IPS-20b (cell line): ENCODE results near the gene SH3BP2.

ENCODE experiments used
- H3K27ac ChIP-seq: one replicate; pipeline ENCODE4 v1.5.1; 2013; ENCODE audit warnings: low read length
- H3K27me3 ChIP-seq: 2 replicates; pipeline ENCODE4 v1.6.1; 2013; ENCODE audit warnings: mild to moderate bottlenecking, low read length, inconsistent platforms; ENCODE audit not compliant: insufficient read depth
- H3K36me3 ChIP-seq: 2 replicates; pipeline ENCODE4 v1.6.1; 2013; ENCODE audit warnings: low read depth, mild to moderate bottlenecking, inconsistent platforms, low read length, moderate library complexity; ENCODE audit not compliant: insufficient read depth
- H3K4me1 ChIP-seq: 2 replicates; pipeline ENCODE4 v1.6.1; 2013; ENCODE audit warnings: mild to moderate bottlenecking, control low read depth, inconsistent platforms, low read length, moderate library complexity; ENCODE audit not compliant: insufficient read depth
- H3K4me3 ChIP-seq: 2 replicates; pipeline ENCODE4 v1.5.1; 2013; ENCODE audit warnings: mild to moderate bottlenecking, low read length, inconsistent platforms
- H3K9ac ChIP-seq: 2 replicates; pipeline ENCODE4 v1.6.1; 2013; ENCODE audit warnings: low read depth, mild to moderate bottlenecking, inconsistent platforms, low read length, moderate library complexity
- H3K9me3 ChIP-seq: 2 replicates; pipeline ENCODE4 v1.6.1; 2013; ENCODE audit warnings: mild to moderate bottlenecking, low read depth, low read length, inconsistent platforms; ENCODE audit not compliant: insufficient read depth

SH3BP2 gene

DNA sequence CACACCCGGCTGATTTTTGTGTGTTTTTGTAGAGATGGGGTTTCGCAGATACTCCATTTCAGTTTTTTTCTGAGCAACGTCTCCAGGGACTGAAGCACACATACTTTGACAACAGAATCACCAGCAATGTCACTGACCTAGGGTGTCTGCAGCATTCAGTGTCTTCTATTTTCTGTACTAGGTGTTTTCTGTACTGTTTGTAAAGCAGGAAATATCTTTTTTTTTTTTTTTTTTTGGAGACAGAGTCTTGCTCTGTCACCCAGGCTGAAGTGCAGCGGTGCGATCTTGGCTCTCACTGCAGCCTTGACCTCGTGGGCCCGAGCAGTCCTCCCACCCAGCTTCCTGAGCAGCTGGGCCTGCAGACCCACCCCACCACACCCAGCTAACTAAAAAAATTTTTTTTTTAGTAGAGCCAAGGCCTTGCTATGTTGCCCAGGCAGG, 59.6 kb downstream of the SH3BP2 start:
- no peaks in the 10 kb centered on the region for H3K9me3 ChIP-seq
- no peak overlapping the region for H3K4me3 ChIP-seq
- no peak overlapping the region for H3K9ac ChIP-seq
- H3K4me1 ChIP-seq: no peaks in the 10 kb centered on the region
- H3K36me3 ChIP-seq: peaks cover 15% of the 10 kb centered on the region; the same call in 1 of the 2 replicates
- H3K27me3 ChIP-seq: no peaks in the 10 kb centered on the region
- no peak overlapping the region for H3K27ac ChIP-seq

DNA sequence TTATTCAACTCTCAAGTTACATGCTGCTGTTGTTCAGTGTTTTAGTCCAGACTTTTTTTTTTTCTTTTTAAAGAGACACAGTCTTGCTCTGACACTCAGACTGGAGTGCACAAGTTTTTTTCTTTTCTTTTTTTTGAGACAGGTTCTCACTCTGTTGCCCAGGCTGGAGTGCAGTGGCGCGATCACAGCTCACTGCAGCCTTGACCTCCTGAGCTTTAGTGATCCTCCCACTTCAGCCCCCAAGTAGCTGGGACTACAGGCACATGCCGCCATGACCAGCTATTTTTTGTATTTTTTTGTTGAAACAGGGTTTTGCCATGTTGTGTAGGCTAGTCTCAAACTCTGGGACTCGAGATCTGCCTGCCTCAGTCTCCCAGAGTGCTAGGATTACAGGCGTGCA, 62.7 kb downstream of the SH3BP2 start:
- Histone ChIP-seq H3K9me3 (no peaks in the 10 kb centered on the region), H3K27ac (no peak overlapping the region), H3K27me3 (no peaks in the 10 kb centered on the region), H3K9ac (no peak overlapping the region), H3K4me3 (no peak overlapping the region), H3K4me1 (peaks cover 8% of the 10 kb centered on the region), H3K36me3 (peaks cover 15% of the 10 kb centered on the region; the same call in 1 of the 2 replicates)

DNA sequence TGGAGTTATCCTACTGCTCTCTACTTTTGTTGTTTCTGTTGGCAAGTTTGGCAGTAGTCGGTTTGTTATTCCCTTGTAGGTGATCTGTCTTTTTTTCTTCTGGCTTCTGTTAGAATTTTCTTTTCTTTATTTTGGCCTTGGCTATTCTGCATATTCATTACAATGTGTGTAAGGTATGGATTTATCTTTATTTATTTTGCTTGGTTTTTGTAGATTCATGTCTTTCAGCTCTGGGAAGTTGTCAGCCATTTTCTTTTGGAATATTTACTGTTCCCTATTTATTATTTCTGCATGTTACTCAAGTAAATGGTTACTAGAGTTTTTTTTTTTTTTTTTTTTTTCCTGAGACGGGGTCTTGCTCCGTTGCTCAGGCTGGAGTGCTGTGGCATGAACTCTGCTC, 63.4 kb downstream of the SH3BP2 start:
- H3K9me3 ChIP-seq: no peaks in the 10 kb centered on the region
- H3K9ac ChIP-seq: no peak overlapping the region
- peaks cover 14% of the 10 kb centered on the region for H3K4me1 ChIP-seq
- H3K27ac ChIP-seq: no peak overlapping the region
- no peak overlapping the region for H3K4me3 ChIP-seq
- H3K27me3 ChIP-seq: no peaks in the 10 kb centered on the region
- H3K36me3 ChIP-seq: peaks cover 15% of the 10 kb centered on the region; the same call in 1 of the 2 replicates

DNA sequence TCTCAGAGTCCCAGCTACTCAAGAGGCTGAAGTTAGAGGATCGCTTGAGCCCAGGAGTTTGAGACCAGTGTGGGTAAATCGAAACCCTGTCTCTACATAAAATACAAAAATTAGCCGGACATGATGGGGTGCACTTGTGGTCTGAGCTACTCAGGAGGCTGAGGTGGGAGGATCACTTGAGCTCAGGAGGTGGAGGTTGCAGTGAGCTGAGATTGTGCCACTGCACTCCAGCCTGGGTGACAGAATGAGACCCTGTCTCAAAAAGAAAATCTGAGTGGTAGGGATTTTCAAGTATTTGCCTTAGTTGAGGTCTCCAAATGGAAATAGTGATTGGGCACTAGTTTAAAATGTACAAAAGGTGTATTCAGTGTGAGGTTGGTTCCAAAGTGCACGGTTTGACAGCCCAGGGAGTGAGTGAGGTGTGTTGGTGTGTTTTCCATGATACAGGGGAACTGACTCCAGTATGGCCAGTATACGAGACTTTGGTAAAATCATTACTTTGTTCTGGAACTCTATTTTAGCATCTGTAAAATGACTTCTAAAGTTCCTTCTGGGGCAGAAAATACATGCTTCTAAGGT, 64.6 kb downstream of the SH3BP2 start:
- peaks cover 15% of the 10 kb centered on the region; the same call in 1 of the 2 replicates for H3K36me3 ChIP-seq
- peaks cover 24% of the 10 kb centered on the region for H3K4me1 ChIP-seq
- no peak overlapping the region for H3K9ac ChIP-seq
- no peak overlapping the region for H3K27ac ChIP-seq
- no peak overlapping the region for H3K4me3 ChIP-seq
- H3K9me3 ChIP-seq: no peaks in the 10 kb centered on the region
- no peaks in the 10 kb centered on the region for H3K27me3 ChIP-seq

DNA sequence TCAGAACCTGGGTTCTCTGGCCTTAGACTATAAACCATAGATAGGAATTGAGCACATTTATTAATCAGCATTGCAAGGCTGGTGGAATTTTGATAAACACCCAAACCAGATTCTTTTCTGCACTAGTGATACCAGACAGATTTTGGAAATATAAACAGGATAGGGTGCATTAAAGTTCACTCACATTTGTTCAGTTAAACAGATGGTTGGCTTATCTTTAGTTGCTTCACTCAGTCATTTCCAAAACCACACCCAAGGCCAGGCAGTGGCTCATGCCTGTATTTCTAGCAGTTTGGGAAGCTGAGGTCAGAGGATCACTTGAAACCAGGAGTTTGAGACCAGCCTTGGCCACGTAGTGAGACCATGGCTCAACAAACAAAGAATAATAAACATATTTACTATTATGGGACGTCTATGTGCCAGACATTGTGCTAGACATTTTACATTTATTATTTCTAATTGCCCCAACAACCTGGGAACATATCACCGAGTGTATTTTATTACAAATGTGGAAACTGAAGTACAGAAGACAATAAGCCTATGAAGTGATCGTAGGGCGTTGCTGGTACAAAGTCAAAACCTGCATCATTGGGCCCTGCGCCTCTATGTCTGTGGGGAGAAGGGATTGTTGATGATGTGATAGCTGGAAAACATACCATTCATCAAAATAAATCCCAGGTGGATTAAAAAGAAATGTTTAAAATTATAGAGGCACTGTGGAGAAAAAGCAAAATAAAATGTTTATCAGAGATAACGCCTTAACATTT, 65.7 kb downstream of the SH3BP2 start:
- Histone ChIP-seq H3K4me1 (peaks cover 29% of the 10 kb centered on the region), H3K27me3 (no peaks in the 10 kb centered on the region), H3K27ac (no peak overlapping the region), H3K36me3 (peaks cover 12% of the 10 kb centered on the region; the same call in 1 of the 2 replicates), H3K9ac (no peak overlapping the region), H3K4me3 (no peak overlapping the region), H3K9me3 (no peaks in the 10 kb centered on the region)

DNA sequence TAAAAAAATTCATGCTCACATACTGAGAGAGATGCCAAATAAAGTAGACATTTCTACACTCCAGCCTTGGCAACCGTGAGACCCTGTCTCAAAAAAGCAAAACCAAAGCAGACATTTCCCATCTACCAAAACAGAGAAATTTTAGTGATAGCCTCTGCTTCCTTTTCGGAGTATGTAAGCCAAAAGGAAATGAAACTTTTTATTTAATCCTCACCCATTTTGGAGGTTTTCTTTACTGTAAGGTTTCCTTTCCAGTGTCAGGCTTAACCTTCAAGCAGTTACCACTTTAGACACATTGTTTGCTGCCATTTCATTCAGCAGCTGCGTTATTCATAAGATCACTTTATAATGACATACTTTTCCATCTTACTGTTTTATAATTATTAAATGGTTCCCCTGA, 66.6 kb downstream of the SH3BP2 start:
- H3K9me3 ChIP-seq: no peaks in the 10 kb centered on the region
- peaks cover 31% of the 10 kb centered on the region for H3K4me1 ChIP-seq
- no peak overlapping the region for H3K27ac ChIP-seq
- peaks cover 3% of the 10 kb centered on the region; the same call in 1 of the 2 replicates for H3K36me3 ChIP-seq
- no peak overlapping the region for H3K4me3 ChIP-seq
- no peak overlapping the region for H3K9ac ChIP-seq
- H3K27me3 ChIP-seq: no peaks in the 10 kb centered on the region

DNA sequence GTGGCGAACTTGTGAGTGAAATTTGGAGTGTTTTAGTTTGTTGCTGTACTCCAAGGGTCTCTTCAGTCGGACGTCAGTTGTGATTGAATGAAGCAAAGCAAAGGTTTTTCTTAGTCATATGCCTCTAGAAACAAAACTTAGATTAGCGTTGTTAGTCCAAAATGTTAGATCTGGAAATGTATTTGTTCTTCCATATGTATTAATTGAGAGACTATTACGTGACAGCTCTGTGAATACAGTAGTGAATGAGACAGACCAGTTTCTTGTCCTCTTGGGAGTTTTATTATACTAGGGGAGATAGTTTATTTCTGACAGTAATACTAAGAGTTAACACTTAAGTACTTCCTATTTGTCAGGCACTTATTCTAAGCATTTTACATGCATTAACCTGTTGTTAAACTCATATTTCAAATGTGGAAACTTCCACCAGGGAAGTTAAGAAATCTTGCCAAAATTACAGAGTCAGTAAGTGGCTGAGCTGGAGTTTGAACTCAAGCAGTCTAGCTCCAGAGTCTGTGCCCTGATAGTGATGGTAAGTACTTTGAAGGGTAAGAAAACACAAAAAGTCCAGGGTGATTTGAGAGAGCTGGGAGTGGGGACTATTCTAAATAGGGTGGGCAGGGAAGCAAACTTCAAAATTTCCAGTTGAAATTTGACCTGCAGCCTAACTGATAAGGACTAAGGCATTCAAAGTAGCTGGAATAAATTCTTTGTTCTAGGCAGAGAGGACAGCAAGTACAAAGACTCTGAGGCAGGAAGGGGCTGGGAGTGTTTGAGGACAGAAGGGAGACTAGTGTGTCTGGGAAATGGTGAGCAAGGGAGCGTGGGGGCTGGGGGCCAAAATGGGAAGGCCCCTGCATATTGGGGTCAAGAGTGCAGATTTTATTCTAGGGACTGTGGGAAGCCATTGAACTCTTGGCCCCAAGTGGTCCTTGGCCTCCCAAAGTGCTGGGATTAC, 67.8 kb downstream of the SH3BP2 start:
- Histone ChIP-seq H3K4me1 (peaks cover 32% of the 10 kb centered on the region), H3K9me3 (no peaks in the 10 kb centered on the region), H3K9ac (peak overlapping the region; percentile 11; the same call in 1 of the 2 replicates), H3K4me3 (no peak overlapping the region), H3K27me3 (no peaks in the 10 kb centered on the region), H3K27ac (no peak overlapping the region), H3K36me3 (no peaks in the 10 kb centered on the region)

DNA sequence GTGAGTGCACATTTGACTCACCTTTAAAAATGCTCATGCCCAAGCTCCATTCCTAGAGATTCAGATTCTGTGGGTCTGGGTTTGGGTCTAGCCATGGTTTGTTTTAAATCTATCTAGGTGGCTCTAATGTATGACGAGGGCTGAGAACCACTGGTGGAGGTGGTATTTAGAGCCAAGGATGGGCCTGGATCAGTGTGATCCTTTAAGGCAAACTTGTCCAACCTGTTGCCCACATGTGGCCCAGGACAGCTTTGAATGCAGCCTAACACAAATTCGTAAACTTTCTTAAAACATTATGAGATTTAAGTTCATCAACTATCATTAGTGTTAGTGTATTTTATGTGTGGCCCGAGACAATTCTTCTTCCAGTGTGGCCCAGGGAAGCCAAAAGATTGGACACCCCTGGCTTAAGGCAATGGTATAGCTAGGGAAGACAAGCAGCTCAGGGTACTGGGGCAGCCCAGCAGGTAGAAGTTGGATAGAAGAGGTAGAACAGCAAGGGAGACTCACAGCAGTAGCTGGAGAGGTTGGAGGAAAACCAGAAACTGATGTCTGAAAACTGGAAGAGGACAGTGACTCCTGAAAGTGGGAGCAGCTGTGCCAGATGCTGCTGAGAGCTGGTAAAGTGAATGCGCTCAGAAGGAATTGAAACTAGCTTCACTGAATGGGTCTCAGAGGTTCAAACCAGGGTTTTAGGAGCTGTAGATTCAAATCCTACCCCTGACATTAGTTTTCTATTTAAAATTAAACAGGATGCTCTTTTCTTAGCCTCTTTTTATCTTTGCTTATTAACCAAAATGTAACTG, 68.9 kb downstream of the SH3BP2 start:
- H3K9ac ChIP-seq: no peak overlapping the region
- H3K36me3 ChIP-seq: no peaks in the 10 kb centered on the region
- 0 out of 2 replicates have a peak overlapping the region, but pooled peaks have one; percentile 0 for H3K4me3 ChIP-seq
- peaks cover 32% of the 10 kb centered on the region for H3K4me1 ChIP-seq
- H3K27ac ChIP-seq: no peak overlapping the region
- no peaks in the 10 kb centered on the region for H3K27me3 ChIP-seq
- no peaks in the 10 kb centered on the region for H3K9me3 ChIP-seq

DNA sequence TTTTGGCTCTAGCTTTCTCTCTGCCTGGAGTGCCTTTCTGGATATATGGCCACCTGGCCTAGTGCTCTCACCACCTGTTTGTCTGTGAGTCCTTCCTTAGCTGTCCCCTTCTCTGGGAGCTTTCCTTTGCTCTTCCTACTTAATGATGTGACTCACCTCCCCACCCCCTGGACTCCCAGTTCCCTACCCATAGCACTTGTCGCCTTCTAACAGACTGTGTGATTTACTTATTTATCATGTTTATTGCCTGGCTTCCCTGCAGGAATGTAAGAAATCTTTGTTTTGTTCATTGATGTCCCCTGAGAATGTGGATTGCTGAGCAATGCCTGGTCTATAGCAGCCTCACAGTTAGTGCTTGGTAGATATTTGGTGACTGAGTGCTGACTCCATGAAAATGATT, 69.6 kb downstream of the SH3BP2 start:
- no peak overlapping the region for H3K9ac ChIP-seq
- H3K36me3 ChIP-seq: no peaks in the 10 kb centered on the region
- H3K4me1 ChIP-seq: peaks cover 38% of the 10 kb centered on the region
- no peak overlapping the region for H3K27ac ChIP-seq
- H3K9me3 ChIP-seq: no peaks in the 10 kb centered on the region
- 0 out of 2 replicates have a peak overlapping the region, but pooled peaks have one; percentile 0 for H3K4me3 ChIP-seq
- no peaks in the 10 kb centered on the region for H3K27me3 ChIP-seq

DNA sequence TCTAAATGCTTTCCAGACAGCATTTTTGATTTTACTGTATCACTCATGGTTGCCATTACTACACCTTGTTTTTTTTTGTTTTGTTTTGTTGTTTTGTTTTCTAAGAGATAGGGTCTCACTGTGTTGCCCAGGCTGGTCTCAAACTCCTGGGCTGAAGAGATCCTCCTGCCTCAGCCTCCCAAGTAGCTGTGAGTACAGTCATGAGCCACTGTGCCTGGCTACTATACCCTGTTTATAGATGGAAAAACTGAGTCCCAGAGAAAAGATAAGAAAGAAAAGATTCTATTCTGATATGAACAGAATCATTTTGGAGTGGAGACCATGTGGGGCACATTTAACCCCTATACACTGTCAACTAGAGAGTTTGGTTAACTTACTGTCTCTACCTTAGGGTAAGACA, 70.8 kb downstream of the SH3BP2 start:
- no peak overlapping the region for H3K9ac ChIP-seq
- H3K27me3 ChIP-seq: no peaks in the 10 kb centered on the region
- H3K9me3 ChIP-seq: no peaks in the 10 kb centered on the region
- H3K4me1 ChIP-seq: peaks cover 48% of the 10 kb centered on the region
- no peaks in the 10 kb centered on the region for H3K36me3 ChIP-seq
- no peak overlapping the region for H3K27ac ChIP-seq
- no peak overlapping the region for H3K4me3 ChIP-seq
